Omental fat pad (tissue), 4 donors: Measurements from ENCODE around the gene TOR3A. TPM values are rescaled to one million over a fixed set of nuclear protein-coding genes. Genes with fewer than 3 reads are reported as not detected.

Experiments used
- ATAC-seq: fragments of 150-250 bp; one replicate; pipeline ENCODE4 v1.9.1; 2016; ENCODE audit warnings: mild to moderate bottlenecking, moderate library complexity; ENCODE audit not compliant: low FRiP score
- DNase-seq: peaks from one replicate; pipeline ENCODE4 v3.0.0-alpha.2; 2019; ENCODE audit warnings: low spot score
- CTCF ChIP-seq, 3 donors: fragments of 450-650 bp; IDR thresholded peaks; one replicate each; pipeline ENCODE4 v1.5.1; 2016 to 2017; ENCODE audit warnings: antibody characterized with exemption in 3 of 3, mild to moderate bottlenecking in 3 of 3, moderate library complexity in 2 of 3
- total RNA-seq, 4 donors: library from RNA; depleted of rRNA; stranded (reverse); fragments of >200 nt; gene quantifications; one replicate each; pipeline ENCODE4 v1.1.0, GENCODE V29; 2016

Gene TOR3A
- total RNA-seq, 4 donors from 2014 or later: 26.9 to 44.7 (median 33.7) TPM

- TF ChIP-seq CTCF (IDR thresholded peaks at IDR 0.05): no peak
- ATAC-seq: no peak
- no peak for DNase-seq
These were observed 5.8 kb downstream of the TOR3A start for GRCh38 chr1:179087665-179088064.

- DNase-seq (no peak), ATAC-seq (no peak)
- TF ChIP-seq CTCF (IDR thresholded peaks at IDR 0.05): no peak
These were observed 8.1 kb downstream of the TOR3A start for GRCh38 chr1:179089827-179090482.

GRCh38 chr1:179090522-179090921 is 8.7 kb downstream of the TOR3A start:
- DNase-seq (no peak), ATAC-seq (no peak)
- no peak for TF ChIP-seq CTCF (IDR thresholded peaks at IDR 0.05)

- TF ChIP-seq CTCF (IDR thresholded peaks at IDR 0.05): no peak
- DNase-seq: no peak
- no peak for ATAC-seq
These were observed 9.1 kb downstream of the TOR3A start for GRCh38 chr1:179090923-179091322.

GRCh38 chr1:179091691-179092165 is 9.9 kb downstream of the TOR3A start:
- ATAC-seq (peak; percentile 56), DNase-seq (no peak)
- TF ChIP-seq CTCF (IDR thresholded peaks at IDR 0.05): no peak

- ATAC-seq: no peak
- TF ChIP-seq CTCF (IDR thresholded peaks at IDR 0.05): no peak
- DNase-seq: no peak
These were observed 11.1 kb downstream of the TOR3A start for GRCh38 chr1:179092896-179093461.

- no peak for TF ChIP-seq CTCF (IDR thresholded peaks at IDR 0.05)
- DNase-seq (no peak), ATAC-seq (no peak)
These were observed 12.9 kb downstream of the TOR3A start for GRCh38 chr1:179094818-179095217.
